Measurements from ENCODE around the gene ZNF48.

The ZNF48 gene

GRCh38 chr16:30350134-30350871 lies 44.9 kb upstream of the ZNF48 start:
- peaks cover 44% of the 10 kb centered on the region for H3K36me3 ChIP-seq
- H3K27ac ChIP-seq: peak overlapping the region; percentile 35
- H3K4me1 ChIP-seq (ENCODE audit: control insufficient read depth in 1 of 2, insufficient read depth in 1 of 2, low read depth in 1 of 2, low read length in 1 of 2): peaks cover 10 to 12% of the 10 kb centered on the region in 2 experiments
- no peaks in the 10 kb centered on the region for H3K9me3 ChIP-seq
- no peak overlapping the region for H3K4me3 ChIP-seq (ENCODE audit: low read depth in 1 of 2, low read length in 1 of 2)
- no peak for TF ChIP-seq CTCF (IDR thresholded peaks at IDR 0.05)
- H3K27me3 ChIP-seq: no peaks in the 10 kb centered on the region

GRCh38 chr16:30351001-30351441 lies 44.2 kb upstream of the ZNF48 start:
- no peaks in the 10 kb centered on the region for H3K9me3 ChIP-seq
- TF ChIP-seq CTCF (IDR thresholded peaks at IDR 0.05): no peak
- H3K36me3 ChIP-seq: peaks cover 44% of the 10 kb centered on the region
- H3K27ac ChIP-seq: no peak overlapping the region
- no peak overlapping the region for H3K4me3 ChIP-seq (ENCODE audit: low read depth in 1 of 2, low read length in 1 of 2)
- H3K27me3 ChIP-seq: no peaks in the 10 kb centered on the region
- H3K4me1 ChIP-seq (ENCODE audit: control insufficient read depth in 1 of 2, insufficient read depth in 1 of 2, low read depth in 1 of 2, low read length in 1 of 2): peaks cover 16 to 19% of the 10 kb centered on the region in 2 experiments

- Histone ChIP-seq H3K27me3 (no peaks in the 10 kb centered on the region), H3K4me3 (ENCODE audit: low read depth in 1 of 2, low read length in 1 of 2) (no peak overlapping the region), H3K27ac (no peak overlapping the region), H3K4me1 (ENCODE audit: control insufficient read depth in 1 of 2, insufficient read depth in 1 of 2, low read depth in 1 of 2, low read length in 1 of 2) (peaks cover 24 to 27% of the 10 kb centered on the region in 2 experiments), H3K9me3 (no peaks in the 10 kb centered on the region), H3K36me3 (peaks cover 45% of the 10 kb centered on the region)
- no peak for TF ChIP-seq CTCF (IDR thresholded peaks at IDR 0.05)
These were observed 43.4 kb upstream of the ZNF48 start for GRCh38 chr16:30351586-30352419.

- Histone ChIP-seq H3K9me3 (no peaks in the 10 kb centered on the region), H3K36me3 (peaks cover 55% of the 10 kb centered on the region), H3K4me3 (ENCODE audit: low read depth in 1 of 2, low read length in 1 of 2) (no peak overlapping the region), H3K27ac (no peak overlapping the region), H3K4me1 (ENCODE audit: control insufficient read depth in 1 of 2, insufficient read depth in 1 of 2, low read depth in 1 of 2, low read length in 1 of 2) (peaks cover 25 to 29% of the 10 kb centered on the region in 2 experiments), H3K27me3 (no peaks in the 10 kb centered on the region)
- no peak for TF ChIP-seq CTCF (IDR thresholded peaks at IDR 0.05)
These were observed 42.5 kb upstream of the ZNF48 start for GRCh38 chr16:30352488-30353401.

Data from neutrophil (primary cell).